KBM-7 (cell line): Measurements from ENCODE around the gene AGFG1.

Experiments
- DNase-seq: peaks from one replicate; pipeline ENCODE4 v3.0.0-alpha.2; 2015
- in situ Hi-C: fragments of 300-500 bp; cut with MboI; formaldehyde crosslinking; loops from 2 replicates; pipeline ENCODE4 v1.14.3; 2020; ENCODE audit warnings: low sequenced_read_pairs, low pct_unique_long_range_greater_than_20kb, mixed read lengths

The AGFG1 gene

GRCh38 chr2:227471924-227472264, at the start of gene AGFG1:
AGFG1 (plus strand) TSS chr2:227472156; CDS start chr2:227472422, 266 bp downstream.
- DNase-seq = peak; percentile 86
- in situ Hi-C loops = no loop called here

- in situ Hi-C loops = loop anchor here (25.0 kb wide), 1 partner anchor 287 kb away; no protein-coding TSS in a partner anchor
- no peak for DNase-seq
Measured at GRCh38 chr2:227423656-227424499, 48.1 kb upstream of the AGFG1 start.

- in situ Hi-C loops = no loop called here
Measured at GRCh38 chr2:227428731-227429285, 43.1 kb upstream of the AGFG1 start.

GRCh38 chr2:227430639-227431038, 41.3 kb upstream of the AGFG1 start:
- in situ Hi-C loops = no loop called here
- DNase-seq = no peak

More at GRCh38 chr2:227428731-227429285, 43.1 kb upstream of the AGFG1 start:
- no peak for DNase-seq

- DNase-seq = no peak
- in situ Hi-C loops = no loop called here
Measured at GRCh38 chr2:227433171-227433570, 38.8 kb upstream of the AGFG1 start.

GRCh38 chr2:227436436-227437174, 35.4 kb upstream of the AGFG1 start:
- in situ Hi-C loops = no loop called here

GRCh38 chr2:227439214-227439613, 32.7 kb upstream of the AGFG1 start:
- in situ Hi-C loops = no loop called here
- no peak for DNase-seq

More at GRCh38 chr2:227436436-227437174, 35.4 kb upstream of the AGFG1 start:
- no peak for DNase-seq

GRCh38 chr2:227442639-227443038, 29.3 kb upstream of the AGFG1 start:
- no peak for DNase-seq
- in situ Hi-C loops = no loop called here

GRCh38 chr2:227443889-227444568, 27.9 kb upstream of the AGFG1 start:
- DNase-seq = no peak
- in situ Hi-C loops = no loop called here

- in situ Hi-C loops = no loop called here
- no peak for DNase-seq
Measured at GRCh38 chr2:227447606-227448005, 24.4 kb upstream of the AGFG1 start.

GRCh38 chr2:227450311-227450841, 21.6 kb upstream of the AGFG1 start:
- in situ Hi-C loops = no loop called here

GRCh38 chr2:227450926-227451654, 20.9 kb upstream of the AGFG1 start:
- no peak for DNase-seq
- in situ Hi-C loops = no loop called here

More at GRCh38 chr2:227450311-227450841, 21.6 kb upstream of the AGFG1 start:
- peak; percentile 50 for DNase-seq

GRCh38 chr2:227451655-227451992, 20.3 kb upstream of the AGFG1 start:
- DNase-seq = no peak
- in situ Hi-C loops = no loop called here

GRCh38 chr2:227453810-227454209, 18.1 kb upstream of the AGFG1 start:
- in situ Hi-C loops = no loop called here
- DNase-seq = no peak

GRCh38 chr2:227454323-227454860, 17.6 kb upstream of the AGFG1 start:
- in situ Hi-C loops = no loop called here
- no peak for DNase-seq

- in situ Hi-C loops = no loop called here
- no peak for DNase-seq
Measured at GRCh38 chr2:227455200-227455599, 16.8 kb upstream of the AGFG1 start.

GRCh38 chr2:227456102-227456501, 15.9 kb upstream of the AGFG1 start:
- in situ Hi-C loops = no loop called here
- DNase-seq = no peak

GRCh38 chr2:227456772-227457171, 15.2 kb upstream of the AGFG1 start:
- in situ Hi-C loops = no loop called here
- DNase-seq = no peak
